Loucy (cell line): ENCODE results near the gene SPACA9.

Experiments used
- H2AFZ ChIP-seq: fragments of 200-600 bp; sonication (generic); 2 replicates; pipeline ENCODE4 v1.6.0; 2016; ENCODE audit warnings: antibody characterized with exemption, mild to moderate bottlenecking, low read length, moderate library complexity
- H3F3A ChIP-seq: fragments of 200-600 bp; 2 replicates; pipeline ENCODE4 v1.6.0; 2016; ENCODE audit warnings: antibody characterized with exemption, low read depth, mild to moderate bottlenecking
- H3K27me3 ChIP-seq: fragments of 200-600 bp; sonication (generic); 2 replicates; pipeline ENCODE4 v1.6.1; 2014; ENCODE audit warnings: low read length, mild to moderate bottlenecking; ENCODE audit not compliant: insufficient read depth, poor library complexity, severe bottlenecking
- H3K36me3 ChIP-seq: fragments of 200-600 bp; sonication (generic); 2 replicates; pipeline ENCODE4 v1.6.1; 2016; ENCODE audit warnings: low read length; ENCODE audit not compliant: insufficient read depth
- H3K4me1 ChIP-seq: fragments of 200-600 bp; sonication (generic); 2 replicates; pipeline ENCODE4 v1.5.1; 2014; ENCODE audit warnings: low read length, mild to moderate bottlenecking; ENCODE audit not compliant: insufficient read depth, poor library complexity, severe bottlenecking
- H3K4me2 ChIP-seq: fragments of 200-600 bp; sonication (generic); 2 replicates; pipeline ENCODE4 v1.6.0; 2014; ENCODE audit warnings: antibody characterized with exemption, low read length, low read depth, mild to moderate bottlenecking; ENCODE audit not compliant: poor library complexity, severe bottlenecking
- H3K4me3 ChIP-seq: fragments of 200-600 bp; sonication (generic); 2 replicates; pipeline ENCODE4 v1.5.1; 2014; ENCODE audit warnings: low read length, mild to moderate bottlenecking, mixed read lengths; ENCODE audit not compliant: poor library complexity, severe bottlenecking
- H3K79me2 ChIP-seq: fragments of 200-600 bp; sonication (generic); 2 replicates; pipeline ENCODE4 v1.6.1; 2014; ENCODE audit warnings: low read length; ENCODE audit not compliant: insufficient read depth
- H3K9ac ChIP-seq: fragments of 200-600 bp; sonication (generic); 2 replicates; pipeline ENCODE4 v1.6.0; 2014; ENCODE audit warnings: mild to moderate bottlenecking, low read depth, low read length, moderate library complexity; ENCODE audit not compliant: poor library complexity, severe bottlenecking
- H3K9me2 ChIP-seq: fragments of 200-600 bp; sonication (generic); replicated peaks from 2 replicates; pipeline ENCODE4 v1.6.1; 2016; ENCODE audit warnings: low read depth, low read length, mixed read lengths
- H3K9me3 ChIP-seq: fragments of 200-600 bp; sonication (generic); 2 replicates; pipeline ENCODE4 v1.6.1; 2014; ENCODE audit warnings: mild to moderate bottlenecking, antibody characterized with exemption, low read length, low read depth; ENCODE audit not compliant: insufficient read depth
- H4K20me1 ChIP-seq: fragments of 200-600 bp; sonication (generic); 2 replicates; pipeline ENCODE4 v1.6.0; 2014; ENCODE audit warnings: antibody characterized with exemption, low read length, mild to moderate bottlenecking; ENCODE audit not compliant: insufficient read depth, poor library complexity, severe bottlenecking
- EZH2phosphoT487 ChIP-seq: fragments of 200-600 bp; IDR thresholded peaks from 2 replicates; pipeline ENCODE4 v1.6.1; 2018; ENCODE audit warnings: antibody characterized with exemption, mild to moderate bottlenecking, moderate library complexity, borderline replicate concordance
- TF ChIP-seq, protein P1 (sequence below): fragments of 200-600 bp; sonication (generic); conservative IDR thresholded peaks from 2 replicates; pipeline ENCODE4 v1.5.1; 2014; ENCODE audit warnings: mild to moderate bottlenecking, antibody characterized with exemption, low read length

SPACA9 gene

GRCh38 chr9:132903574-132904492 lies 25.1 kb downstream of the SPACA9 start:
- H3K9me3 ChIP-seq, result no peaks in the 10 kb centered on the region
- H3K36me3 ChIP-seq, result peaks cover 13% of the 10 kb centered on the region; the same call in 1 of the 2 replicates
- TF ChIP-seq EZH2phosphoT487, result no peak
- TF ChIP-seq, protein P1, sequence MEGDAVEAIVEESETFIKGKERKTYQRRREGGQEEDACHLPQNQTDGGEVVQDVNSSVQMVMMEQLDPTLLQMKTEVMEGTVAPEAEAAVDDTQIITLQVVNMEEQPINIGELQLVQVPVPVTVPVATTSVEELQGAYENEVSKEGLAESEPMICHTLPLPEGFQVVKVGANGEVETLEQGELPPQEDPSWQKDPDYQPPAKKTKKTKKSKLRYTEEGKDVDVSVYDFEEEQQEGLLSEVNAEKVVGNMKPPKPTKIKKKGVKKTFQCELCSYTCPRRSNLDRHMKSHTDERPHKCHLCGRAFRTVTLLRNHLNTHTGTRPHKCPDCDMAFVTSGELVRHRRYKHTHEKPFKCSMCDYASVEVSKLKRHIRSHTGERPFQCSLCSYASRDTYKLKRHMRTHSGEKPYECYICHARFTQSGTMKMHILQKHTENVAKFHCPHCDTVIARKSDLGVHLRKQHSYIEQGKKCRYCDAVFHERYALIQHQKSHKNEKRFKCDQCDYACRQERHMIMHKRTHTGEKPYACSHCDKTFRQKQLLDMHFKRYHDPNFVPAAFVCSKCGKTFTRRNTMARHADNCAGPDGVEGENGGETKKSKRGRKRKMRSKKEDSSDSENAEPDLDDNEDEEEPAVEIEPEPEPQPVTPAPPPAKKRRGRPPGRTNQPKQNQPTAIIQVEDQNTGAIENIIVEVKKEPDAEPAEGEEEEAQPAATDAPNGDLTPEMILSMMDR, result no peak
- peaks cover 10% of the 10 kb centered on the region for H3K4me1 ChIP-seq
- no peaks in the 10 kb centered on the region for H3F3A ChIP-seq
- no peaks in the 10 kb centered on the region for H3K27me3 ChIP-seq
- H2AFZ ChIP-seq, result no peak overlapping the region
- H3K4me2 ChIP-seq, result no peak overlapping the region
- no peaks in the 10 kb centered on the region for H4K20me1 ChIP-seq
- no peak overlapping the region for H3K4me3 ChIP-seq
- no peaks in the 10 kb centered on the region for H3K79me2 ChIP-seq
- H3K9me2 ChIP-seq, result no peaks in the 10 kb centered on the region
- no peak overlapping the region for H3K9ac ChIP-seq

DNA sequence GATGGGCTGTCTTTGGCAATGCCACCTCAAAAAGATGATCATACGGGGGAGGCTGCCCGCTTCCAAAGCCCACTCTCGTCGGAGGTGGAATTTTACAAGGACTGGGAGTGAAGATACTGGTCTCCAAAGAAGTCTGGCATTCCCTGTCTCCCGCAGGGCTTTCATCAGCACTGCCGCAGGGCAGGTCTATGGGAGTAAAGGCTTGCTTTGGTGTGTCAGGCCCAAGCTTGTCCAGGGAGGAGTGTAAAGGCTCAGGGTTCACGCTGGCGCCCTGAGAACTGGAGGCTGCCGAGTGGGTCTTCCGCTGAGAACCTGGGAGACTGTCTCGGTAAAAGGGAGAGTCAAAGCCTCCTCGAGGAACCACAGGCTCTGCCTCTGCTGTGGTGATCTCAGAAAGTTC lies 27.0 kb downstream of the SPACA9 start:
- Histone ChIP-seq H2AFZ (no peak overlapping the region), H4K20me1 (no peaks in the 10 kb centered on the region), H3K36me3 (peaks cover 25% of the 10 kb centered on the region; the same call in 1 of the 2 replicates), H3K9me2 (no peaks in the 10 kb centered on the region), H3K4me3 (no peak overlapping the region), H3K27me3 (no peaks in the 10 kb centered on the region), H3K4me2 (no peak overlapping the region), H3K4me1 (peaks cover 10% of the 10 kb centered on the region), H3K9me3 (no peaks in the 10 kb centered on the region), H3K79me2 (no peaks in the 10 kb centered on the region), H3K9ac (no peak overlapping the region), H3F3A (no peaks in the 10 kb centered on the region)
- no peak for TF ChIP-seq EZH2phosphoT487
- TF ChIP-seq, protein P1, result no peak

GRCh38 chr9:132908635-132909034 lies 29.9 kb downstream of the SPACA9 start:
- Histone ChIP-seq H3K9ac (no peak overlapping the region), H3K4me2 (no peak overlapping the region), H3K36me3 (peaks cover 37% of the 10 kb centered on the region; the same call in 1 of the 2 replicates)

More at GRCh38 chr9:132908635-132909034, 29.9 kb downstream of the SPACA9 start:
- H4K20me1 ChIP-seq, result no peaks in the 10 kb centered on the region
- no peaks in the 10 kb centered on the region for H3K9me3 ChIP-seq
- no peak overlapping the region for H2AFZ ChIP-seq
- no peaks in the 10 kb centered on the region for H3K27me3 ChIP-seq
- no peak overlapping the region for H3K4me3 ChIP-seq
- H3K79me2 ChIP-seq, result no peaks in the 10 kb centered on the region
- no peaks in the 10 kb centered on the region for H3K4me1 ChIP-seq
- no peak for TF ChIP-seq EZH2phosphoT487
- TF ChIP-seq, protein P1, result no peak
- H3F3A ChIP-seq, result no peaks in the 10 kb centered on the region
- H3K9me2 ChIP-seq, result no peaks in the 10 kb centered on the region
